GM19035 (cell line): ENCODE data around the gene GOLGA2.
"Not testable (repeated sequence)": the region's sequence is repeated elsewhere in the genome, so short reads cannot be mapped to it uniquely, and the experiment has no call there.

Experiments used
- ATAC-seq: cut with Tn5 transposase; IDR thresholded peaks from one replicate; pipeline ENCODE4 v1.9.1; 2021; ENCODE audit not compliant: unreplicated experiment

Gene GOLGA2

DNA sequence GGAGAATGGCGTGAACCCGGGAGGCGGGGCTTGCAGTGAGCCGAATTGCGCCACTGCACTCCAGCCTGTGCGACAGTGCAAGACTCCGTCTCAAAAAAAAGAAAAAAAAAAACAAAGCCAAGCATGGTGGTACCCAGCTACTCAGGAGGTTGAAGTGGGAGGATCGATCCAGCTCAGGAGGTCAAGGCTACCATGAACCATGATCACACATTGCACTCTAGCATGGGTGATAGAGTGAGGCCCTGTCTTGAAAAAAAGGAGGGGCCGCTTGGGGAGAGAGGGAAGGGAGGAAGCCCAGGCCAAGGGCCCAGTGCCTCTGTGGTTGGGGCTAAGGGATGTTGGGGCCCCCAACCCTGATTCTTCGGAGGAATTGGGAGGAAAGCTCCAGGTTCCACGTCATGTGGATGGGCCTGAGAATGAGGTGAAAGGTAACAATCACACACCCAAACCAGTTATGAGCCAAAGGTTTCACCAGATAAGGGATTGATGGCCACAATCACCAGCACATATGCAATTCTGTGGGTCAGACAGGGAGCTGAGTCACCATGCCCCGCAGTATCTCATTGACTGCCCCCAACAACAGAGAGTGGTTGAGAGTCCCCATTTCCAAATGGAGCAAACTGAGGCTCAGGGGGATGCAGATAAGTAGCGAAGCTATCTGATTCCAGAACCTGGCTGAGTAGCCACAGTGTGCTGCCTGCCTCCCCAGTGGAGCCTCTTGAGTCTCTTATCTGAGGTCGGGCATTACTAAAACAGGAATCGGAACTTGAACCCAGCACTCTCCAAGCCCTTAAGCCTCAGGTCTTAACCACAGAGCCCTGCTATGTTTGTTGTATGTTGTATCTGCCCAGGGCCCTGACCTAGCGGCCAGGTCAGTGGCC, 20.8 kb upstream of the GOLGA2 start:
- no peak for ATAC-seq

DNA sequence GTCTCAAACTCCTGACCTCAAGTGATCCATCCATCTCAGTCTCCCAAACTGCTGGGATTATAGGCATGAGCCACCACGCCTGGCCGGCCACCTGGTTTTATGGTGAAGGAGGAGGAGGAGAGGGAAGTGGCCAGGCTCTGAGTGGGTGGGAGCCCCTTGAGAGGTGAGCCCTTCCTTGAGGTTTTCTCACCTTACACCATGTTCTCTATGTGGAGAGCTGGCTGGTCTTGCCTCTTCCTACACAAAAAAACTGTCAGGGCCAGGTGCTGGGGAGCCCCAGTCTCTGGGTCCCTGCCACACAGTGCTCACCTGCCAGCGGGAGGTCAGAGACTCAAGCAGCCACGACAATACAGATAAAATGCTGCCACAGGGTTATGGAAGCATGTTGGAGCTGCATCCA, 18.3 kb upstream of the GOLGA2 start:
- no peak for ATAC-seq

- ATAC-seq, result no peak
Observed at GRCh38 chr9:128293091-128293490, 17.3 kb upstream of the GOLGA2 start.

DNA sequence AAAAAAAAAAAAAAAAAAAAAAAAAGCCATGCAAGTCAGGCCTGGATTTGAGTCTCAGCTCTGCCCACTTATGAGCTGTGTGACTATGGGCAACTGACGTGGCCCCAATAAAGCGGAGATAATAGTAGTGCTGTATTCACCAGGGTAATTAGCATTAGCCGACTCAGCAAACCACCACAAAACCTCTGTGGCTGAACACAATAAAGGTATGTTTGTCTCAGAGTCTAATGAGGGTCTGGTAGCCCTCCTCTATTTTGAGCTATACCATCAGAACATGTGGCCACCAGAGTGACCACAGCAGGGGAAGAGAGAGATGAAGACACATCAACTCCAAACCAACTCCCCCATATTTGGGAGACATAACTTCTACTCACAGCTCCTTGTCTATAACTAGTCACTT, 16.2 kb upstream of the GOLGA2 start:
- no peak for ATAC-seq

- ATAC-seq, result no peak
Observed at GRCh38 chr9:128288273-128289004, 12.6 kb upstream of the GOLGA2 start.

DNA sequence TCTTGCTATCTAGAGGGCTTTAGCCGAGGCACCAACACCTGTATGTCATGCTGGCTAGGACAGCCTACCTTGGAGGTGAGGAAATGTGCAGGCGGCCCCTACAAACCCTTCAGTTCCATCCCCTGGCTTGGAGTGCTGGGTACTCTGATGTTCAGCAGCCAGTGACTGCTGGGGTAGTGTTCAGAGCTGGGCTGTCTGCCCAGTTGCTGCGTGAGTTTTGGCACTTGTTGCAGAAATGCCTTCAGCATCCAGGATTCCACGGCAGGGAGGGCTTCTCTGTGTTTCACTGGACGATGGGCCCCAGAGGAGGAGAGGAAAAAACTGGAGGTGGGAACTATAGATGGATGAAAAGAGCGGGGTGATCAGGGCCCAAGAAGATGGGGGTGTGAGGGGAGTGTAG, 10.6 kb upstream of the GOLGA2 start:
- no peak for ATAC-seq

DNA sequence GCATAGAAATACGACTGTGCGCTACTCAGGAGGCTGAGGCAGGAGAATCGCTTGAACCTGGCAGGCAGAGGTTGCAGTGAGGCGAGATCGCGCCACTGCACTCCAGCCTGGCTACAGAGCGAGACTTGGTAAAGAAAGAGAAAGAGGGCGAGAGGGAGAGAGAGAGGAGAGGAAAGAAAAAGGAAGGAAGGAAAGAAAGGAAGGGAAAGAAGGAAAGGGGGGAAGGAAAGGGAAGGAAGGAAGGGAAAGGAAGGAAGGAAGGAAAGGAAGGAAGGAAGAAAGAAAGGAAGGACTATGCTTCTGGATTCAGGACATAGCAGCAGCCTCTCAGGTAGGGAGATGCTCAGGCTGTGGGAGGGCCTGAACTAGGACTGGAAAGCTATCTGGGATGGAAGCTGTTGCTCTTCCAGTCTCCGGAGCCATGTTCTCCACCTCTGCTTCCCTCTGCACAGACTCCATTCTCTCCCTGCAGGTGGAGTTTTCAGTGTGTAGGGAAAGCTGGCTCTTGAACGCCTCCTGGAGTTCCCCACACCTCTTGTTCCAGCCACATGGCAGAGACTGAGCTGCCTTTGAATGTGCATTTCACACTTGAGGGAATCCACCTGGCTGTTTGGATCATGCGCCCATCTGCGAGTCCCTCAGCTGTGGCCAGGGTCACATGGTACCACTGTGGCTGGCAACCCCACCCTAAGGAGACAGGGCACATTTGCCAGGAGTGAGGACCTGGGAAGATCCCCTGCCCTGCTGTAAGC, 9.4 kb upstream of the GOLGA2 start:
- ATAC-seq, result no peak

DNA sequence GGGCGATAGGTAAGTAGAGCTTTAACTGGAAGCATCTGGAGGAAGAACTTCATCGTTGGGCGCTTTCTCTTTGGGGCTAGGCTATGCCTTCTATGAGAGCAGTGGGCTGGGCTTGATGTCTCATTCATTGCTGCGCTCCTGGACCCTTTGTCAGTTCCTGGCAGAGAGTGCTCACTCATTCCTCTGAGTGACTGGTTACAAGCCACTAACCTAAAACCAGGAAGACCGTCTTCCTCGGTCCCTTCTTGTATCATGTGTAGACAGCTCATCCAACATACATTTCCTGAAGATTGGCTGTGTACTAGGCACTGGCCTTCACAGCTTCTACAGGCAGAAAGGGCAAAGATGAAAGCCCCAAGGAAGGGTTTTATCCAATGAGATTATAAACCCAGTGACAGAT, 6.7 kb upstream of the GOLGA2 start:
- no peak for ATAC-seq

- no peak for ATAC-seq
Observed at GRCh38 chr9:128280084-128280622, 4.3 kb upstream of the GOLGA2 start.

DNA sequence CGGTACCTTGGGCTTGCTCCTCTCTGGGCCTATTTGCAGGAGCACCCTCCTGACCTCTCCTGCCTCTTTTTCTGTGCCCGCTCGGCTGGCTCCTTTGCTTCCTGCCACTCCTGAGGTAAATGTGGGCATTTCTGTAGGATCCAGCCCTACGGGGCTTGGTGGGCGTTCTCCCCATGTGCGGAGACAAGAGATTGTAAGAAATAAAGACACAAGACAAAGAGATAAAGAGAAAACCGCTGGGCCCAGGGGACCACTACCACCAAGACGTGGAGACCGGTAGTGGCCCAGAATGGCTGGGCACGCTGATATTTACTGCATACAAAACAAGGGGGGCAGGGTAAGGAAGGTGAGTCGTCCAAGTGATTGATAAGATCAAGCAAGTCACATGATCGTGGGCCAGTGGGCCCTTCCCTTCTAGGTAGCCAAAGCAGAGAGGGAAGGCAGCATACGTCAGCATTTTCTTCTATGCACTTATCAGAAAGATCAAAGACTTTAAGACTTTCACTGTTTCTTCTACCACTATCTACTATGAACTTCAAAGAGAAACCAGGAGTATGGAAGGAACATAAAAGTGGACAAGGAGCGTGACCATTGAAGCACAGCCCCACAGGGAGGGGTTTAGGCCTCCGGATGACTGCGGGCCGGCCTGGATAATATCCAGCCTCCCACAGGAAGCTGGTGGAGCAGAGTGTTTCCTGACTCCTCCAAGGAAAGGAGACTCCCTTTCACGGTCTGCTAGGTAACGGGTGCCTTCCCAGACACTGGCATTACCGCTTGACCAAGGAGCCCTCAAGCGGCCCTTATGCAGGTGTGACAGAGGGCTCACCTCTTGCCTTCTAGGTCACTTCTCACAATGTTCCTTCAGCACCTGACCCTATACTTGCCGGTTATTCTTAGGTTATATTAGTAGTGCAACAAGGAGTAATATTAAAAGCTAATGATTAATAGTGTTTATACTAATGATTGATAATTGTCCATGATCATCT, 3.6 kb upstream of the GOLGA2 start:
- ATAC-seq, result not testable (repeated sequence)

- ATAC-seq, result no peak
Observed at GRCh38 chr9:128276574-128277270, 915 bp upstream of the GOLGA2 start.

DNA sequence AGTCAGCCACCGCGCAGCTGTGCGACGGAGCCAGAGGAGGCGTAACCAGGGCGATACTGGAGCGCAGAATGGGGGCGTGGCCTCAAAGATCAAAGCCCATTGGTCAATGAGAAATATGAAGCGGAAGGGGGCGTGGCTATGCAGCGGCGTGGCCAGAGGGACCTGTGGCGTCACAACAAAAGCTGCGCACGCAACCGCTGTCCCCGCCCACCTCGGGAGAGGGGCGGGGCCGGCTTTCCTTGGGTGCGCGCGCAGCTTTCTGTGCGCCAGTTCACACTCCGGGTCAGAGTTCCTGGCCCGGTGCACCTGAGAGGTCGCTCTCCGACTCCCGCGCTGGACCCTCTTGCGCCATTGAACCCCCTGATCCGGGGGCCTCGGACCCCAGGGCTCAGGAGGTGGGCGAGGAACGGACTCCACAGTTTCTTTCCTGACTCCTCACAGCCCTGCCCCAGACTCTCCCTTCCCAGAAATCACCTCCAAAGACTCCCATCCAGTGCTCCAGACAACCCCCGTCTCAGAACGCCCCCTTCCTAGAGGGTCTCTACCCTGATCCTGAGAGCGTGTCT, 284 bp upstream of the GOLGA2 start, which contains the start of gene SWI5:
Gene SWI5, plus strand, starts transcription at position 269 of the 566 bp plus-strand sequence.
- ATAC-seq, result peak; percentile 97

- no peak for ATAC-seq
Observed at GRCh38 chr9:128274245-128274644, 1.6 kb downstream of the GOLGA2 start.

DNA sequence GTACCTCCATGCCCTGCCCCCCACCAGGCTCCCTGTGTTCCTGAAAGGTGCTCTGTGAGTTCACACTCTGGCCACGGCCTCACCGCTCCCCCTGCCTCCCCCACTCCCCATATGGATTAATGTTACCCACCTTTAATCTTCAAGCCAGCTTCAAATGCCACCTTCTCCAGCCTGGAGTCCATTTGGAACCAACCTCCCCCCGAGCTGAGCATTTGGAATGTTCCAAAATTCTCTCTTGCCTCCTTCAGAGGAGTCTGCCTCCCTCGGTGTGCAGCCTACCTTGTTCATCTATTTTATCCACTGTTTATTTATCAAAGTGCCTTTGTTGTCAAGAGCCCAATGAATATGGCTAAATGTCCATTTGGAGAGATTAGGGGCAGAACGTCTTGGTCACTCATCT, 4.3 kb downstream of the GOLGA2 start:
- ATAC-seq, result no peak

DNA sequence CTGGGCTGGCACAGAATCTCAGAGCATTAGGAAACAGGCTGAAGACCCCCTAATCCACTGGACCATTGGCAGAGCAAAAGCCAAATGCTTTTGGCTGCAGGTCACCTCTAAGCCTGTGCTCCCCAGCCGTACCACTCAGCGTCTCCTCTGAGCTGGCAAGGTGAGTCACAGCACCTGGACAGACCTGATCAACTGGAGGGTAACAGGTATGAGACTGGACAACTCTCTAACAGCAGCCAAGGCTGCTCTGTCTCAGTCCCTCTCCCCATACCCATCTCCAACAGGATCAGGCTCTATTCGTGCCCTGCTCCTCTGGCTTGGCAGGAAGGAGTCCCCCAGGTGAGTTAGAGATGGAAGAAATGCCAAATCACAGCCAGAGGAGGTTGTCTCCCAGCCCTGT, 4.7 kb downstream of the GOLGA2 start:
- no peak for ATAC-seq

GRCh38 chr9:128266868-128267590, 8.8 kb downstream of the GOLGA2 start:
- ATAC-seq, result no peak

DNA sequence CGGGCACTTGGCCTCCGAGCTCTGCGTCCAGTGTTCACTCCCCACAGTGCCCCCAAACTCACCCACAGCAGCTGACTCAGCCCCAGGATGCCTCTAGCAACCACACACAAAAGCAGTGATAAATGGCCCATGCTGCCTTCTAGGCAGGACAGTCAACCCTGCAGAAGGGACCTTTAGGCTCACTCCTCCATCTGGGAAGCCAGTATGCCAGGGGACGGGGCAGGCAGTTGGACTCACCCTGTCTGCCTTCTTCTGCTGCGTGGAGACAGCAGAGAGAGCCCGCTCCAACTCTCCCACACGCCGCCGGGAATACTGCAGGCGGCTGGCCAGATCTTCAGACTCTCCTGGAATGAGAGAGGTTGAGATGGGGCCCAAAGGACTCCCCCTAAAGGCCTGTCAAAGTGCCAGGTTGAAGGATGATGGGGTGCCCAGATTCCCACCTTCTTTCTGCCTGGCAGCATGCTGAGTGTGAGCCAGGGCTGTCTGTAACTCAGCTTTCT, 10.4 kb downstream of the GOLGA2 start:
- ATAC-seq, result no peak

GRCh38 chr9:128262687-128263086, 13.1 kb downstream of the GOLGA2 start:
- no peak for ATAC-seq
